Lower leg skin (tissue), 3 donors: ENCODE data around the gene CCDC187.

Source experiments
- POLR2A ChIP-seq, 2 donors: fragments of 450-650 bp; IDR thresholded peaks; one replicate each; pipeline ENCODE4 v1.6.1; 2016 to 2017; ENCODE audit warnings: antibody characterized with exemption in 2 of 2, mild to moderate bottlenecking in 1 of 2, moderate library complexity in 1 of 2
- TF ChIP-seq, protein P1 (sequence below), 3 donors: fragments of 450-650 bp; IDR thresholded peaks; one replicate each; pipeline ENCODE4 v1.5.1; 2016; ENCODE audit warnings: antibody characterized with exemption in 3 of 3, mild to moderate bottlenecking in 3 of 3, moderate library complexity in 2 of 3

GRCh38 chr9:136255166-136255538 is 48.7 kb downstream of the CCDC187 start:
- TF ChIP-seq, protein P1, sequence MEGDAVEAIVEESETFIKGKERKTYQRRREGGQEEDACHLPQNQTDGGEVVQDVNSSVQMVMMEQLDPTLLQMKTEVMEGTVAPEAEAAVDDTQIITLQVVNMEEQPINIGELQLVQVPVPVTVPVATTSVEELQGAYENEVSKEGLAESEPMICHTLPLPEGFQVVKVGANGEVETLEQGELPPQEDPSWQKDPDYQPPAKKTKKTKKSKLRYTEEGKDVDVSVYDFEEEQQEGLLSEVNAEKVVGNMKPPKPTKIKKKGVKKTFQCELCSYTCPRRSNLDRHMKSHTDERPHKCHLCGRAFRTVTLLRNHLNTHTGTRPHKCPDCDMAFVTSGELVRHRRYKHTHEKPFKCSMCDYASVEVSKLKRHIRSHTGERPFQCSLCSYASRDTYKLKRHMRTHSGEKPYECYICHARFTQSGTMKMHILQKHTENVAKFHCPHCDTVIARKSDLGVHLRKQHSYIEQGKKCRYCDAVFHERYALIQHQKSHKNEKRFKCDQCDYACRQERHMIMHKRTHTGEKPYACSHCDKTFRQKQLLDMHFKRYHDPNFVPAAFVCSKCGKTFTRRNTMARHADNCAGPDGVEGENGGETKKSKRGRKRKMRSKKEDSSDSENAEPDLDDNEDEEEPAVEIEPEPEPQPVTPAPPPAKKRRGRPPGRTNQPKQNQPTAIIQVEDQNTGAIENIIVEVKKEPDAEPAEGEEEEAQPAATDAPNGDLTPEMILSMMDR (IDR thresholded peaks at IDR 0.05) = no peak
- no peak for TF ChIP-seq POLR2A (IDR thresholded peaks at IDR 0.05)
